Body of pancreas (tissue), 4 donors: ENCODE data around the gene ARHGAP15. TPM values are rescaled to one million over a fixed set of nuclear protein-coding genes. Genes with fewer than 3 reads are reported as not detected.

Experiments used
- ATAC-seq: fragments of 150-250 bp; one replicate; pipeline ENCODE4 v1.9.1; 2016
- DNase-seq, 4 donors: peaks; one replicate each; pipeline ENCODE4 v3.0.0-alpha.2; 2019
- H3K27ac ChIP-seq, 4 donors: fragments of 200-600 bp; sonication (generic); 1 replicate in 3 of 4; 2 replicates in 1 of 4; pipeline versions ENCODE4 v1.5.1 to v1.6.1; 2016 to 2019; ENCODE audit warnings: mild to moderate bottlenecking in 1 of 4, mixed read lengths in 1 of 4, moderate library complexity in 1 of 4
- H3K27me3 ChIP-seq, 2 donors: fragments of 200-600 bp; sonication (generic); one replicate each; pipeline ENCODE4 v1.6.0; 2016; ENCODE audit warnings: mild to moderate bottlenecking in 1 of 2
- H3K36me3 ChIP-seq, 2 donors: fragments of 200-600 bp; sonication (generic); replicated peaks in 1 of 2; 2 replicates each; pipeline ENCODE4 v1.5.1; 2016; ENCODE audit warnings: low read depth in 2 of 2; ENCODE audit not compliant: insufficient read depth in 1 of 2
- H3K4me1 ChIP-seq: fragments of 200-600 bp; sonication (generic); one replicate; pipeline ENCODE4 v1.6.0; 2016
- H3K4me3 ChIP-seq, 2 donors: fragments of 200-600 bp; sonication (generic); 1 replicate in 1 of 2; 2 replicates in 1 of 2; pipeline ENCODE4 v1.5.1; 2016 to 2019
- H3K9me3 ChIP-seq, 3 donors: fragments of 200-600 bp; sonication (generic); 1 replicate in 2 of 3; 2 replicates in 1 of 3; pipeline ENCODE4 v1.5.1; 2016
- CTCF ChIP-seq, 7 experiments: fragments of 450-650 bp in 4 of 7; fragments of 200-600 bp in 3 of 7; sonication (generic) in 3 of 7; IDR thresholded peaks; one replicate each; pipeline ENCODE4 v1.5.1; 2016 to 2019; ENCODE audit warnings: antibody characterized with exemption in 7 of 7
- POLR2A ChIP-seq, 3 donors: fragments of 450-650 bp; IDR thresholded peaks; one replicate each; pipeline ENCODE4 v1.6.1; 2016; ENCODE audit warnings: antibody characterized with exemption in 3 of 3, mild to moderate bottlenecking in 2 of 3
- WGBS, 2 donors: methylation state at CpG; one replicate each; pipeline ENCODE4 v1.1.5; 2017; 5-methylcytosine and 5-hydroxymethylcytosine counted together
- intact Hi-C: fragments of 100-400 bp; cut with DNase I; formaldehyde crosslinking; loops from one replicate; pipeline ENCODE4 v1.15.1; 2023
- total RNA-seq, 2 donors: library from RNA; depleted of rRNA; stranded (reverse); fragments of >200 nt; gene quantifications; one replicate each; pipeline ENCODE4 v1.1.0, GENCODE V29; 2016

ARHGAP15 gene
- total RNA-seq, 2 donors from 2014 or later: 1.3 TPM; not detected in 1

- TF ChIP-seq POLR2A (IDR thresholded peaks at IDR 0.05) (no peak), CTCF (IDR thresholded peaks at IDR 0.05) (no peak)
- intact Hi-C loops: no loop called here
- Histone ChIP-seq H3K27me3 (no peaks in the 10 kb centered on the region), H3K36me3 (no peaks in the 10 kb centered on the region), H3K4me3 (no peak overlapping the region), H3K4me1 (no peaks in the 10 kb centered on the region), H3K9me3 (no peaks in the 10 kb centered on the region), H3K27ac (no peak overlapping the region)
- DNase-seq (no peak), ATAC-seq (no peak)
- WGBS, 2 donors: 83 to 85% methylated on average over 3 of the region's 3 CpGs
These were observed 337.8 kb downstream of the ARHGAP15 start for GRCh38 chr2:143467011-143467410.

GRCh38 chr2:143468341-143468888 is 339.2 kb downstream of the ARHGAP15 start:
- TF ChIP-seq CTCF (IDR thresholded peaks at IDR 0.05) (no peak), POLR2A (IDR thresholded peaks at IDR 0.05) (no peak)
- ATAC-seq (no peak), DNase-seq (no peak)
- Histone ChIP-seq H3K4me1 (no peaks in the 10 kb centered on the region), H3K27me3 (no peaks in the 10 kb centered on the region), H3K9me3 (no peaks in the 10 kb centered on the region), H3K36me3 (no peaks in the 10 kb centered on the region), H3K4me3 (no peak overlapping the region), H3K27ac (no peak overlapping the region)
- intact Hi-C loops: no loop called here

- no peak for DNase-seq
- 87 to 90% methylated on average over 7 of the region's 7 CpGs for WGBS, 2 donors
- Histone ChIP-seq H3K9me3 (no peaks in the 10 kb centered on the region), H3K27me3 (no peaks in the 10 kb centered on the region), H3K27ac (no peak overlapping the region), H3K36me3 (no peaks in the 10 kb centered on the region), H3K4me1 (no peaks in the 10 kb centered on the region), H3K4me3 (no peak overlapping the region)
- intact Hi-C loops: no loop called here
- no peak for ATAC-seq
- no peak for TF ChIP-seq CTCF (IDR thresholded peaks at IDR 0.05)
- no peak for TF ChIP-seq POLR2A (IDR thresholded peaks at IDR 0.05)
These were observed 340.1 kb downstream of the ARHGAP15 start for GRCh38 chr2:143469323-143469722.

GRCh38 chr2:143471550-143471949 is 342.3 kb downstream of the ARHGAP15 start:
- no peak overlapping the region for H3K4me3 ChIP-seq
- no peak overlapping the region for H3K27ac ChIP-seq
- H3K36me3 ChIP-seq: no peaks in the 10 kb centered on the region
- no peaks in the 10 kb centered on the region for H3K27me3 ChIP-seq
- H3K4me1 ChIP-seq: no peaks in the 10 kb centered on the region
- intact Hi-C loops: no loop called here
- ATAC-seq (no peak), DNase-seq (no peak)
- H3K9me3 ChIP-seq: no peaks in the 10 kb centered on the region
- 92 to 100% methylated on average over 1 of the region's 1 CpG for WGBS, 2 donors
- TF ChIP-seq CTCF (IDR thresholded peaks at IDR 0.05) (no peak), POLR2A (IDR thresholded peaks at IDR 0.05) (no peak)

DNA sequence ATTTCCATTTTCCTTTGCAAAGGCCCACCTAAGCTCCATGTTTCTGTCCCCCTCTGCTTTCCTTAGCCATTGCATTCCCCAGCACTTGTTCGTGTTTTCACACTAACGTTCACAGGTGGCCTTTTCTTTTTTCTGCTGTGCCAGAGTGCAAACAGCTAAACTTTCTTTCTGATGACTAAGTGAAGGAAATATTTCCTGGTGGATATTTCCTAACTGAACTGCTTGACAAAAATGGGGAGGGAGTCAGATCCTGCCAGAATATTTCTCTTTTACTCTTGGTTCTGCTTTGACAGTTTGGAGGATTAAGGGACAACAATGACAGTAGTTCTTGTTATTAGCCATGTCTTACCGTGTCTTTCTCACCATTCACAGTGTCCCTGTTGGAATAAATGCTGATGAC is 344.0 kb downstream of the ARHGAP15 start:
- no peak overlapping the region for H3K27ac ChIP-seq
- TF ChIP-seq CTCF (IDR thresholded peaks at IDR 0.05) (no peak), POLR2A (IDR thresholded peaks at IDR 0.05) (no peak)
- intact Hi-C loops: no loop called here
- no peaks in the 10 kb centered on the region for H3K9me3 ChIP-seq
- H3K4me1 ChIP-seq: no peaks in the 10 kb centered on the region
- DNase-seq: no peak
- H3K36me3 ChIP-seq: no peaks in the 10 kb centered on the region
- ATAC-seq: no peak
- H3K4me3 ChIP-seq: no peak overlapping the region
- 55 to 58% methylated on average over 3 of the region's 3 CpGs for WGBS, 2 donors
- H3K27me3 ChIP-seq: no peaks in the 10 kb centered on the region
